ENCODE measurements around the gene MYO9A. TPM values are rescaled to one million over a fixed set of nuclear protein-coding genes. Genes with fewer than 3 reads are reported as not detected.

The MYO9A gene
- total RNA-seq, 1 experiment from 2014 or later: 41.6 TPM

- no peaks in the 10 kb centered on the region for H3K4me1 ChIP-seq (ENCODE audit: control insufficient read depth, insufficient read depth, low read length)
- in situ Hi-C loops (cut with HindIII; ENCODE audit: low pct_unique_long_range_greater_than_20kb, low sequenced_read_pairs): no loop called here
- intact Hi-C loops (cut with micrococcal nuclease; ENCODE audit: unreplicated experiment): no loop called here
- no peaks in the 10 kb centered on the region for H3K9me3 ChIP-seq (ENCODE audit: control insufficient read depth, insufficient read depth, low read depth, low read length)
- ChIA-PET POLR2A (interaction anchor here (0.6 kb wide), 1 partner anchor 309 kb away, joined by 3 read pairs; no protein-coding TSS in a partner anchor), CTCF (no interaction called here)
- TF ChIP-seq REST (IDR thresholded peaks at IDR 0.05; ENCODE audit: insufficient read depth in 1 of 2, low read depth in 2 of 2, low read length in 1 of 2): no peak
- TF ChIP-seq SIN3A (IDR thresholded peaks at IDR 0.05; ENCODE audit: borderline replicate concordance, insufficient read depth, low read depth, low read length): no peak
- TF ChIP-seq POLR2AphosphoS5 (IDR thresholded peaks at IDR 0.05; ENCODE audit: low read depth, low read length): no peak
- no peak for TF ChIP-seq TCF7L2 (IDR thresholded peaks at IDR 0.05; ENCODE audit: low read depth, low read length)
- TF ChIP-seq CTCF (IDR thresholded peaks at IDR 0.05): no peak
- no peak overlapping the region for H3K4me3 ChIP-seq (ENCODE audit: low read depth in 2 of 2, low read length in 2 of 2)
- DNase-seq (ENCODE audit: low read depth, low spot score) (no peak), ATAC-seq (no peak)
- no TSS peak for BruUV-seq (replicated peaks)
- no peaks in the 10 kb centered on the region; the same call in 1 of the 2 replicates for H3K27me3 ChIP-seq (ENCODE audit: control insufficient read depth, insufficient read depth, low read length)
- H3K36me3 ChIP-seq (ENCODE audit: control insufficient read depth, insufficient read depth, low read length): no peaks in the 10 kb centered on the region
- no peak overlapping the region for H3K27ac ChIP-seq (ENCODE audit: low read length)
These were observed 28.3 kb upstream of the MYO9A start for GRCh38 chr15:72146221-72146620.

- ATAC-seq (no peak), DNase-seq (ENCODE audit: low read depth, low spot score) (no peak)
- in situ Hi-C loops (cut with HindIII; ENCODE audit: low pct_unique_long_range_greater_than_20kb, low sequenced_read_pairs): no loop called here
- BruUV-seq (replicated peaks): no TSS peak
- TF ChIP-seq POLR2AphosphoS5 (IDR thresholded peaks at IDR 0.05; ENCODE audit: low read depth, low read length) (no peak), TCF7L2 (IDR thresholded peaks at IDR 0.05; ENCODE audit: low read depth, low read length) (no peak), REST (IDR thresholded peaks at IDR 0.05; ENCODE audit: insufficient read depth in 1 of 2, low read depth in 2 of 2, low read length in 1 of 2) (no peak), CTCF (IDR thresholded peaks at IDR 0.05) (no peak), SIN3A (IDR thresholded peaks at IDR 0.05; ENCODE audit: borderline replicate concordance, insufficient read depth, low read depth, low read length) (no peak)
- H3K27ac ChIP-seq (ENCODE audit: low read length): no peak overlapping the region
- H3K4me3 ChIP-seq (ENCODE audit: low read depth in 2 of 2, low read length in 2 of 2): no peak overlapping the region
- H3K27me3 ChIP-seq (ENCODE audit: control insufficient read depth, insufficient read depth, low read length): no peaks in the 10 kb centered on the region
- no peaks in the 10 kb centered on the region for H3K9me3 ChIP-seq (ENCODE audit: control insufficient read depth, insufficient read depth, low read depth, low read length)
- ChIA-PET POLR2A (interaction anchor here (0.5 kb wide), 1 partner anchor 235 kb away, joined by 4 read pairs; no protein-coding TSS in a partner anchor), CTCF (no interaction called here)
- no peaks in the 10 kb centered on the region for H3K36me3 ChIP-seq (ENCODE audit: control insufficient read depth, insufficient read depth, low read length)
- no peaks in the 10 kb centered on the region for H3K4me1 ChIP-seq (ENCODE audit: control insufficient read depth, insufficient read depth, low read length)
- intact Hi-C loops (cut with micrococcal nuclease; ENCODE audit: unreplicated experiment): no loop called here
These were observed 23.5 kb upstream of the MYO9A start for GRCh38 chr15:72141171-72142084.

Measured in Panc1 (cell line).